Midbrain (tissue), 1 donor: ENCODE results near the gene RTN4RL1.
"Not testable (repeated sequence)": the region's sequence is repeated elsewhere in the genome, so short reads cannot be mapped to it uniquely, and the experiment has no call there.

Source experiments
- DNase-seq: peaks from one replicate; lab custom pipeline; 2025; lab: John Stamatoyannopoulos, UW

The RTN4RL1 gene

GRCh38 chr17:2003525-2003924 lies 21.6 kb downstream of the RTN4RL1 start:
- DNase-seq = no peak

GRCh38 chr17:2002767-2003329 lies 22.3 kb downstream of the RTN4RL1 start:
- no peak for DNase-seq

GRCh38 chr17:1999557-2000251 lies 25.4 kb downstream of the RTN4RL1 start:
- peak; percentile 43 for DNase-seq

DNA sequence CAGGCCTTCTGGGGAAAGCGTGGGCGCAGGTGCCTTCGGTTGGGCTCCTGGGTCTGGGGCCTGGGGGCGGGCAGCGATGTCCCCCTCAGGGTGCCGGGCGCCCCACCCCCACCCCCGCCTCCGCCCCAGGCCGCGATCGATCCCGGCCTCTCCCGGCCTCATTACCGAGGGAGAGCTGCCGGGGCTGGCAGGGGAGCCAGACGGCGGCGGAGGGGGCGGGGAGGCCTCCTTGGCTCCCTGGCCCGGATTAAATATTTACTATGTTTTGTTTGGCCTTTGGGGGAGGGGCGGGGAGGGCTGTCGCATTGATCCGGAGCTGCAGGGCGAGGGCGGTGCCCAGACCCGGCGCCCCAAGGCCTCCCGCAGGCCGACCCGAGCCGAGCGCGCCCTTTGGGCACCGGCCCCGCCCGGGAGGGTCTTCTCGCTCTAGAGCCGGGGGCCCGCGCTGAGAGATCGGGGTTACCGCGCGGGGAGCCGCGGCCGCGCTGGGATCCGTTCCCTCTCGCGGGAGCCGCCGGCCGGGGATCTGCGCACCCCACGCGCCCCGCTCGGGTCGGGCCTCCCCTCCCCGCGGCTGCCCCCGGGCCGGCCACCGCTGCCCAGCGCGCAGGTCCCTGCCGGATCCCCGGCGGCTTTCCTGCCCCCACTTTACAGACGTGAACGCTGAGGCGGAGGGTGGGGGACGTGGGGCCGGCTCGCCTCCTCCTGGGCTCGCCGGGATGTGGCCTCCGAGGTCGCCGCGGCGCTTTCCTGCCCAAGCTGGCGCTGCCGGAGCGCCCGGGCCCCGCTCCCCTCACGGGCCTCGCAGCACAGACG lies 27.0 kb downstream of the RTN4RL1 start:
- no peak for DNase-seq

DNA sequence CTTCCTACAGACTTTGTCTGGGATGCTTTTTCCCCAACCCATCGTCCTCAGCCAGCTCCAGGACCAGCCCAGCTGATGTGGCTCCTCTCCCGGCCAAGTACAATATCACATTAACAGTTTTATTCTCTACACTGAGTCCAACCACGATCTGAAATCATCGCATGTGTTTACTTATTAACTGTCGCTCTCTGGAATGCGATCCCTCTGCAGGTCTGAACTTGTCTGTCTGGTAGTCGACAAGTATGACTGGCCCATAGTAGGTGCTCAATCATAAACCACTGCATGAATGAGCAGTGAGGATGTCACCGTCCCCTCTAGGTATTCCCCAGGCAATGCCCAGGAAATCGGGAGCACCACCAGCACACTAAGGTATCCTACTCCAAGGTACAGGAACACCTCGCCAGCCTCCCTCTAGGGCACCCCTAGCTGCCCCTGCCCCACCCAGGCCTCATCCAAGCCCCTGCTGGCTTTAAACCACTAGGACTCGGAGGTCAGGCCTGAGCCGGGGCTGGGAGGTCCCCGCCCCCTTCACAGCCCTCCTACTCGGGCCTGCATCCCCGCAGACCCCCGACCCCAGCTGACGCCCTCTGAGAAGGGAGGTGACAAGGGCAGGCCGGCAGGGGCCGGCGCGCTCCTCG lies 27.7 kb downstream of the RTN4RL1 start:
- DNase-seq = no peak

- no peak for DNase-seq
These were observed 28.3 kb downstream of the RTN4RL1 start for GRCh38 chr17:1996800-1997288.

DNA sequence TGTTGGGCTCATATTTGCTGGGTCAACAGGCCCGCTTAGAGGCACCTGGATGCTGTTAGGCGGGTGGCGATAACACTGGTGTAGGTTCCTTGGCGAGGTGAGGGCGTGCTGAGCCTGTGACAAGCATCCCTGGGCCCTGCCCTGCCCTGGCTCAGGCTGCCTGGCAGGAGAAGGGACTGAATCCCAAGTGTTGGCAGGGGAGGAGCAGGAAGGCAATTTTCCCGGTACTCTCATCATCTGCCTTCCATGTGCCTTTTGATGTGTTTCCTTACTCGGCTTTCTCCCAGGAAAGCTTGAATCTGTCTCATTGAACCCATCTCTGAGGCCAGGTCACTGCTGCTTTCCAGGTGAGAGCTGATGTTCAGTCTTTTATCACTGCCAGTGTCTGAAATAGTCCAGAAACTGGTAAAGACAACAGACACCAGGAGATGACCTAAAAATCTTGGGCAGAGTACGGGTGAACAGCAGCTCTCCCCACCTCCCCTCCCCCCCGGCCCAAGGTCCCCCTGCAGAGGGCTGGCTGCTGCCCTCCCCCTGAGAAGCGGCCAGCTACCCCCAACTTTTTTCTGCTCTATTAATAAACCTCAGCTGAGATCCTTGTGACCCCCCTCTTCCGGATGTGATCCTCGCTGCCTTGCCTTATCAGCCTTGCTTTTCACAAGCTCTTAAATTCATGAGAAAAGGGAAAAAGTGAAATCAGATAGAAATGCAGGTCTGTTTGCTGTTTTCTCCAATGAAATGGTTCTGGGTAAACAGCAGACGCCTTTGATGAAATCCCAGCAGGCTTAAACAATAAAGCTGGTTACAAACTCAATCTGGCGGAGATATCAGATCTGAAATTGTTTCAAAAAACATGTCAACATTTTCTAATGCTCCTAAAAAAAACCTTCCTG lies 29.0 kb downstream of the RTN4RL1 start:
- no peak for DNase-seq

DNA sequence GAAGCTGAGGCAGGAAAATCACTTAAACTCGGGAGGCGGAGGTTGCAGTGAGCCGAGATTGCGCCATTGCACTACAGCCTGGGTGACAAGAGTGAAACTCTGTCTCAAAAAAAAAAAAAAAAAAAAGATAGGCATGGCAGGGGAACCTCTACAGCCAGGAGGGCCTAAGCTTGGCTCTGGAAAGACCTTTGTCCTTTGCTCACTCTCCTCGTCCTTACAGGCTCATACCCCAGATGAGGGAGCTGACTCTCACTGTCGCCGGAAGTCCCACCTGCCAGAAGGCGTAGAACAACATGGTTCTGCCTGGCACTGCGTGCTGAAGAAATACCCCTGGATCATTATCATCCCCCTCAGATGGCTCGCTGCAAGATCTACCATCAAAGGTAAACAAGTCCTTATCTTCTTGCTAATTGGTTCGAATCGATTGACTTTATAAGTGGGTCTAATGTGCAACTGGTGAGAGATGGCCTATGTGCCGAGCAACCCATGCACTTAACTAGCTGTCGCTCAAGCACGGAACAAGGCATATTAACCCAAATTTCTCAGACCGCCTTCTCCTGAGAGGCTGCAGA lies 29.7 kb downstream of the RTN4RL1 start:
- DNase-seq = no peak

GRCh38 chr17:1994707-1995106 lies 30.4 kb downstream of the RTN4RL1 start:
- no peak for DNase-seq

DNA sequence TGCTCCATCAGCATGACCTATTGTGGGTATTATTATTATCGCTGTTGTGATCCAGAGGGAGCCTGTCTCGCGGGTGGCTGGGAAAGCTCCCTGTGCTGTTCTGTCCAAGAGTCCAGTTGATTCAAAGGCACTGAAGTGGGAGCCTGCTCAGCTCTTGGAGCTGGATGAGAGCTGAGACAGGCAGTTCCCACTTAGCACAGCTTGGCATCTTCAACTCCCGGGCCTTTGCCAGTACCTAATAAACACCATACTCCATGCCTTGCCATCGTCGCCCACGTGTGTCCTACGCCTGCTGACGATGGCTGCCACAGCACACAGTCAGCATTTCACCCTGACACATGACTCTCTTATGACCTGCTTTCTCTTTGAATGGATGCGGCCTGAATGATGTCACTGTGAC lies 32.6 kb downstream of the RTN4RL1 start:
- DNase-seq = peak; percentile 28

DNA sequence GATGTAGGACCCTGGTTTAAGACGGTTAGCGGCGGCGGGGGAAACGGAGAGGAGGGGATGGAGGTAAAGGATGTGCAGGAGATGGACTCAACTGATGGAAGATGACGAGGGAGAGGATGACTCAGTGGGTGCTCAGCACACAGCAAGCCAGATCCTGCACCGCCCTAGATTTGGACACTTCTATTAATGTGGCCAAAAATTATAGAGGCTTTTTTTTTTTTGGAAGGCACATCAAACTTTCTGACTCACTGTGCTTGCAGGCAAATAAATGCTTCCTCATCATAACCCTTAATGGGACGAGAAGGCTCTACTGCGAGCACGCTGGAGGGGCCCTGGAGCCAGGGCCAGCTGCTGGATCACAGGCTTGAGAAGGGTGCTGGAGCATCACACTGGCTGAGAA lies 36.0 kb downstream of the RTN4RL1 start:
- no peak for DNase-seq

- no peak for DNase-seq
These were observed 38.2 kb downstream of the RTN4RL1 start for GRCh38 chr17:1986783-1987451.

DNA sequence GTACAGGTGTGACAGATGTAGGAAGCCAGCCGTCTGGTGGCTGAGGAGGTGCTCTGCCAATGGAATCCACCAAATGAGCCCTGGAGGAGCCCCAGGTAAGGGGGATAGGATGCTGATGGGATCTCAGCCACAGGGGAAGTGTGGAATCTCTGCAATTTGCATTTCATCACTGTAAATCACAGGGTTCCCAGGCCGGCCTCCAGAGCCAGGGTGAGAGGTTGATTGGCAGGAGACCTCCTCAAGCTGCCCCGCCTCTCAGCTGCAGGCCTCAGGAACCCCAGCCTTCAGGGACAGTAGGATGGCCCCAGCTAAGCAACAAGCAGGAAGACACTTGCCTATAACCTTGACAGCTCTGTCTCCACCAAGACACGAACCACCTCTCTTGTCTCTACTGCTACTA lies 39.4 kb downstream of the RTN4RL1 start:
- DNase-seq = no peak

DNA sequence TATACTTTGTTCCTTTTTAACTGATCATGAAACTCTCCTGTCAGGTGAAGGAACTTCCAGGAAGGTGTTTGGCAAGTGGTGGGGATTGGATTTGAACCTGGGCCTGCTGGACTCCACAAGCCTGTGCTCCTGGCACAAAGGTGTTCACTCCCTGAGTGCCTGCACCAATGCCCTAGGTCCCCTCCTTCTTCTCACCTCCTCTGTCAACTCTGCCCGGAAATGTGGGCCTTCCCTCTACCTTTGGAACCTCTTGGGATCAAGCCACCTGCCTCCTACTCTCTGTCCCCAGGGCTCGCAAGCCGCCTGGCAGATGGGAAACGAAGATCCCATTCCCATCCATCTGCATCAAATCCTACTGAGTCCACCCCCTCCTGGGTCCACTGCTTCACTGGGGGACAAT lies 40.0 kb downstream of the RTN4RL1 start:
- no peak for DNase-seq

DNA sequence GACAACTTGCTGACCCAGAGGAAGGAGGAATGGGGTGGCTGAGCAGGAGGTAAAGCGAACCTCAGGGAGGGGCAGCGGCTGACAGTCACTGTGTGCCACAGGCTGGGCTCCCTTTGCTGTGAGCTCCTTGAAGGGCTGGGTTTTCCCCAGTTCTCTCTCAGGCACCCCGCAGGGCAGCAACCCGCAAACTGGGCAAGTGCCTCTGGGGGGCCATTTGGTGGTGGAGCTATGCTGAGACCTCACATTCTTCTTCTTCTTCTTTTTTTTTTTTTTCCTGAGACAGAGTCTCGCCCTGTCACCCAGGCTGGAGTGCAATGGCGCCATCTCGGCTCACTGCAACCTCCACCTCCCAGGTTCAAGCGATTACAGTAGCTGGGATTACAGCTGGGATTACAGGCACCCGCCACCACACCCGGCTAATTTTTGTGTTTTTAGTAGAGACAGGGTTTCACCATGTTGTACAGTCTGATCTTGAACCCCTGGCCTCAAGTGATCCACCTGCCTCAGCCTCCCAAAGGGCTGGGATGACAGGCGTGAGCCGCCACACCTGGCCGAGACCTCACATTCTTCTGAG lies 42.3 kb downstream of the RTN4RL1 start:
- DNase-seq = not testable (repeated sequence)

DNA sequence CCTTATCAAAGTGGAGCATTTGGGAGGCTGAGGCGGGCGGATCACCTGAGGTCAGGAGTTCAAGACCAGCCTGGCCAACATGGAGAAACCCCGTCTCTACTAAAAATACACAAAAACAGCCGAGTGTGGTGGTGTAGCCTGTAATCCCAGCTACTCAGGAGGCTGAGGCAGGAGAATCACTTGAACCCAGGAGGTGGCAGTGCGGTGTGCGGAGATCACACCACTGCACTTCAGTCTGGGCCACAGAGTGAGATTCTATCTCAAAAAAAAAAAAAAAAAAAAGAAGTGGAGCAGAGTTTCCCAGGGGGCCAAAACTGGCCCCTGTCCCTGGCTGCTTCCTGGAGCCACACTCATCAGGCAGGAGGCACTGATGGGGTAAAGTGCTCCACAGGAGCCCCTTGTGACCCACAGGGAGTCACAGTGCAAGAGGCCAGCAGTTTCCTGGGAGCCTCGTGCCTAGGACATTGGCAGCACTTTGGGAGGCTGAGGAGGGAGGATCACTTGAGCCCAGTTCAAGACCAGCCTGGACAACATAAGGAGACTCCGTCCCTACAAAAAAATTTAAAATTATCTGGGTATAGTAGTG lies 44.4 kb downstream of the RTN4RL1 start:
- DNase-seq = no peak

DNA sequence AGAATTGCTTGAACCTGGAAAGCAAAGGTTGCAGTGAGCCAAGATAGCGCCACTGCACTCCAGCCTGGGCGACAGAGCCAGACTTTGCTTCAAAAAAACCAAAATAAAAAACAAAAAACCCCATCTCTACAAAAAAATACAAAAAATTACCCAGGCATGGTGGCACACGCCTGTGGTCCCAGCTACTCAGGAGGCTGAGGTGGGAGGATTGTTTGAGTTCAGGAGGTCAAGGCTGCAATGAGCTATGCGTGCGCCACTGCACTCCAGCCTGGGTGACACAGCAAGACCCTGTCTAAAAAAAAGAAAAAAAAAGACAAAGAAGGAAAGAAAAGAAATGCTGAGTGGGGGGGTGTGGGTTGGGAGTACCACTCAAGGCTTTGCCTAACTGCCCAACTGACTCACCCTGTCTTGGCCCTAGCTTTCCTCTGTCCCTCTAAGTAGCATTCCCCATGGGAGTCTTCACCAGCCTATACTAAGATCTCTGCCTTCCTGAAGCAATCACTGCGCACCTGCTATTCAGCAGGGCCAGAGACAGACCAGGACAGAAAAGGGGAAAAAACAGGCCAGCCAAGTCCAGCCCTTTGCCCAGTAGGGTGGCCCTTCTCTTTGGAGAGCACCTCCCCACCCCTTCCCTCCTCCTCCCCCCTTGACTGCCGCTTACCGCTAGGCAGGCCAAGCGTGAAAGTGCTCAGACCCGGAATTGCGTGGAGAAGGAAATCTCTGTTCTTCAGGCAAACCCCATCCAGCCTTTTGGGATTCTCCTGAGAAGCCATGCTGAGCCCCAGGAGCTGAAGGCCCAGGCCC lies 45.8 kb downstream of the RTN4RL1 start:
- DNase-seq = no peak

DNA sequence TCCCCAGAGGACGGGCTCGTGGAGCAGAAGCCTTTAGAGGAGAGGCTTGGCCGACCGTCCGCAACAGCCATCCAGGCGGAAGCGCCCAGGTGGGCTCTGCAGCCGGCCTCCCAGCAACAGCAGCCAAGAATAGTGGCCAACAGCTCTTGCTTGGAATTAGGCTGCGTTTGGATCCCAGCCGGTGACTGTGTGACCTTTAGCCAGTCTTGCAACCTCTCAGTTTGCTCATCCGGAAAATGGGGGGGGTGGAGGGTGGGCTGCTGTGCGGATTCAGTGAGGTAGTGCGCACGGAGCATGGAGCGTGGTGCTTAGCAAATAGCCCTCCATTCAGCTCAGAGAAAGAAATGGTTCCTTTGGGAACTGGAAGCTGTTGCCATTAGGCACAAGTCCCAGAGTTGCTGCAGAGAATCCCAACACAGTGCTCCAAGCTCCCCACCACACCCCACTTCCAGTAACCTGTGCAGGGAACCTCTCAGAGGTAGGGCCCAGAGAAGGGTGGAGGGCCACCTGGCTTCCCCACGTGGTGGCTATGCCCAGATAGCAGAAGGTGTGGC lies 46.7 kb downstream of the RTN4RL1 start:
- DNase-seq = no peak
